Smooth muscle cell (in vitro differentiated cells): ENCODE measurements around the gene FRMD5. TPM values are rescaled to one million over a fixed set of nuclear protein-coding genes. Genes with fewer than 3 reads are reported as not detected.
A peak's percentile ranks its signal among the peaks of the same experiment; 100 is the strongest.

Experiments
- DNase-seq: peaks from one replicate; lab custom pipeline; 2025; ENCODE audit not compliant: unreplicated experiment; lab: John Stamatoyannopoulos, UW
- H2AFZ ChIP-seq: fragments of 200-600 bp; sonication (generic); 2 replicates; pipeline ENCODE4 v1.6.0; 2016; ENCODE audit warnings: antibody characterized with exemption, low read depth, mild to moderate bottlenecking
- H3F3A ChIP-seq: fragments of 200-600 bp; sonication (generic); 2 replicates; pipeline ENCODE4 v1.6.0; 2017; ENCODE audit warnings: antibody characterized with exemption, low read depth
- H3K27ac ChIP-seq: fragments of 200-600 bp; sonication (generic); 2 replicates; pipeline ENCODE4 v1.5.1; 2016; ENCODE audit warnings: low read depth, mild to moderate bottlenecking
- H3K27me3 ChIP-seq: fragments of 200-600 bp; sonication (generic); 2 replicates; pipeline ENCODE4 v1.6.1; 2016; ENCODE audit warnings: low read depth, mild to moderate bottlenecking
- H3K36me3 ChIP-seq: fragments of 200-600 bp; sonication (generic); 2 replicates; pipeline ENCODE4 v1.5.1; 2016; ENCODE audit warnings: low read depth
- H3K4me1 ChIP-seq: fragments of 200-600 bp; sonication (generic); 2 replicates; pipeline ENCODE4 v1.5.1; 2016; ENCODE audit warnings: low read depth
- H3K4me2 ChIP-seq: fragments of 200-600 bp; sonication (generic); 2 replicates; pipeline ENCODE4 v1.6.0; 2016; ENCODE audit warnings: mild to moderate bottlenecking
- H3K4me3 ChIP-seq: fragments of 200-600 bp; sonication (generic); 2 replicates; pipeline ENCODE4 v1.5.1; 2016; ENCODE audit warnings: mild to moderate bottlenecking
- H3K79me2 ChIP-seq: fragments of 200-600 bp; sonication (generic); 2 replicates; pipeline ENCODE4 v1.6.0; 2016; ENCODE audit warnings: low read depth, mild to moderate bottlenecking
- H3K9ac ChIP-seq: fragments of 200-600 bp; sonication (generic); 2 replicates; pipeline ENCODE4 v1.6.0; 2016; ENCODE audit warnings: low read depth
- H3K9me3 ChIP-seq: fragments of 200-600 bp; sonication (generic); replicated peaks from 2 replicates; pipeline ENCODE4 v1.5.1; 2016; ENCODE audit warnings: low read depth
- H4K20me1 ChIP-seq: fragments of 200-600 bp; sonication (generic); 2 replicates; pipeline ENCODE4 v1.6.0; 2016; ENCODE audit warnings: low read depth
- WGBS: methylation state at CpG from one replicate; pipeline ENCODE4 v1.1.7; 2016; ENCODE audit warnings: low lambda C conversion rate; 5-methylcytosine and 5-hydroxymethylcytosine counted together
- polyA plus RNA-seq: library from polyadenylated mRNA; unstranded; fragments of >200 nt; fragmentation: Nextera tagmentation; extraction: Ambion mirVana; gene quantifications from 2 replicates; pipeline ENCODE4 v1.2.1, GENCODE V29; 2016
- total RNA-seq: library from RNA; depleted of rRNA; stranded (reverse); fragments of >200 nt; gene quantifications from 2 replicates; pipeline ENCODE4 v1.2.3, GENCODE V29; 2014
- TF ChIP-seq, protein P1 (sequence below): fragments of 200-600 bp; sonication (generic); IDR thresholded peaks from 2 replicates; pipeline ENCODE4 v1.5.1; 2017; ENCODE audit warnings: borderline replicate concordance, mild to moderate bottlenecking, antibody characterized with exemption; ENCODE audit not compliant: insufficient read depth, poor library complexity, severe bottlenecking

The FRMD5 gene
- total and polyA plus RNA-seq, 2 experiments from 2014 or later, result 0.46 to 7.2 TPM

DNA sequence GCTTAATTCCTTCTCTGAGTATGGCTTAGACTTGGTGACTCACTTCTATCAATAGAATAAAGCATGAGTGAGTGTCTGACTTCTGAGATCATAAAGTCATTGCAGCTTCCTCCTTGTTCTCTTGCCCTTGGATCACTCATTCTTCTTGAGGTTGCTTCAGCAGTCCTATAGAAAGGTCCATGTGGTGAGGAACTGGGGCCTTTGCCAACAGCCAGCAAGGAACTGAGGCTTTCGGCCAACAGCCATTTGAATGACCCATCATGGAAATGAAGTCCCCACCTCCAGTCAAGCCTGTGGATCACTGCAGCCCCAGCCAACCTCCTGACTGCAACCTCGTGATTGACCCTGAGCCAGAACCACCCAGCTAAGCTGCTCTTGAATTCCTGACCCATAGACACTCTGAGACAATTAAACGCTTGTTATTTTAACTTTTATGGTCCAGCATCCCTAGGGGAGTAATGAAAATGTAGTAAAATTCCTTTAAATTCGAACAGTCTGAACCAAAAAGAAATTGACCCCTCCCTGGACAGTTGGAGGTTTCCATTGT lies 283.8 kb downstream of the FRMD5 start:
- WGBS, result 88% methylated on average over 4 of the region's 4 CpGs
- Histone ChIP-seq H3K9ac (no peak overlapping the region), H3K4me2 (no peak overlapping the region)

DNA sequence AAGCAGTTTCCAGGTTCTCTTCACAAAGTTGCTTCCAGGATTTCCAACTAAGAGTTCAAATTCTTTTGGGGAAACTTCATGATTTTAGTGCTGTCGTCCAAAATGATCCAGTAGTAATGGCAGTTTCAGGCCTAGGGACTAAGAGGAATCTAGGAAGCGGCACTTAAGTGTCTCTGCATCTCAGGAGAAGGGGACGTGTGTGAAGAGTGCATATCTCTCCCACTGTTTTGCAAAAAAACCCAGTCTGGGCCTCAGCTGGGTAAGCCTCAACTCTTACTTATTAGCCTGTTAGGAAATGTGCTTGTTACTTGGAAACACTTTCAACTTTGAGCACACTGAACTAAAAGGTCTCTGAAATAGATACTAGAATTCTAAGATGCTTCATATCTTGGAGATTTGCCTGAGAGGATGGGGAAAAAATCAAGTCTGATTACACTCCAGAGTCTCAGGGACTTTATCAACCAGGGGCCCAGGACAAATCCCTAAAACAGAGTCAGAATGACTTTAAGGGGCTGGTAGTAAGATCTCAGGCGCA lies 286.5 kb downstream of the FRMD5 start:
- Histone ChIP-seq H4K20me1 (no peaks in the 10 kb centered on the region), H3K9ac (no peak overlapping the region), H3K4me1 (no peaks in the 10 kb centered on the region), H3K27me3 (no peaks in the 10 kb centered on the region), H3K36me3 (no peaks in the 10 kb centered on the region), H3F3A (no peaks in the 10 kb centered on the region), H3K27ac (no peak overlapping the region), H3K79me2 (no peaks in the 10 kb centered on the region), H2AFZ (no peak overlapping the region), H3K9me3 (no peaks in the 10 kb centered on the region), H3K4me3 (no peak overlapping the region), H3K4me2 (no peak overlapping the region)
- WGBS, result 60% methylated on average over 4 of the region's 4 CpGs
- TF ChIP-seq, protein P1, sequence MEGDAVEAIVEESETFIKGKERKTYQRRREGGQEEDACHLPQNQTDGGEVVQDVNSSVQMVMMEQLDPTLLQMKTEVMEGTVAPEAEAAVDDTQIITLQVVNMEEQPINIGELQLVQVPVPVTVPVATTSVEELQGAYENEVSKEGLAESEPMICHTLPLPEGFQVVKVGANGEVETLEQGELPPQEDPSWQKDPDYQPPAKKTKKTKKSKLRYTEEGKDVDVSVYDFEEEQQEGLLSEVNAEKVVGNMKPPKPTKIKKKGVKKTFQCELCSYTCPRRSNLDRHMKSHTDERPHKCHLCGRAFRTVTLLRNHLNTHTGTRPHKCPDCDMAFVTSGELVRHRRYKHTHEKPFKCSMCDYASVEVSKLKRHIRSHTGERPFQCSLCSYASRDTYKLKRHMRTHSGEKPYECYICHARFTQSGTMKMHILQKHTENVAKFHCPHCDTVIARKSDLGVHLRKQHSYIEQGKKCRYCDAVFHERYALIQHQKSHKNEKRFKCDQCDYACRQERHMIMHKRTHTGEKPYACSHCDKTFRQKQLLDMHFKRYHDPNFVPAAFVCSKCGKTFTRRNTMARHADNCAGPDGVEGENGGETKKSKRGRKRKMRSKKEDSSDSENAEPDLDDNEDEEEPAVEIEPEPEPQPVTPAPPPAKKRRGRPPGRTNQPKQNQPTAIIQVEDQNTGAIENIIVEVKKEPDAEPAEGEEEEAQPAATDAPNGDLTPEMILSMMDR, result no peak
- DNase-seq, result no peak

More for the DNA sequence above, 283.8 kb downstream of the FRMD5 start:
- H3K4me3 ChIP-seq, result no peak overlapping the region
- H3K27me3 ChIP-seq, result no peaks in the 10 kb centered on the region
- H3K79me2 ChIP-seq, result no peaks in the 10 kb centered on the region
- DNase-seq, result no peak
- no peaks in the 10 kb centered on the region for H4K20me1 ChIP-seq
- no peaks in the 10 kb centered on the region for H3K9me3 ChIP-seq
- H2AFZ ChIP-seq, result no peak overlapping the region
- H3K4me1 ChIP-seq, result no peaks in the 10 kb centered on the region
- TF ChIP-seq, protein P1, result no peak
- peaks cover 4% of the 10 kb centered on the region for H3F3A ChIP-seq
- H3K27ac ChIP-seq, result no peak overlapping the region
- no peaks in the 10 kb centered on the region for H3K36me3 ChIP-seq

DNA sequence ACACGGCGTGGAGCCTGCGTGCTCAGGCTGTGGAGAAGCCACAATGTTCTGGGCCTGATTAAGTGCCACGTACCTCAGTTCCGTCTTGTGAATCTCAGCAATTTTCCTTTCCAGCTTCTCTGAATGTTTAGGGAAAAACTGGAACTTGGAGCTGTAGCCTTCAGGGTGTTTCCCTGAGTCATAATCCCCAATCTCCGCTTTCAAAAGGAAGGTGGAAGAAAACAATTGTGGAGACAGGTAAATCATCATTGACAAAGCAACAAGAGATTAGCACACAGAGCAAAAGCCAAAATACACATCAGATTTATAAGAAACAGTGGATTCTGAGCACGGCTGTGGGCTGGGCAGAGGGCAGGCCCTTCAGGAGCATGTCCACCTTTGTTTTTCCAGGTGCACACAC lies 289.3 kb downstream of the FRMD5 start:
- H3K9ac ChIP-seq, result no peak overlapping the region
- H3K9me3 ChIP-seq, result no peaks in the 10 kb centered on the region
- no peak for DNase-seq
- TF ChIP-seq, protein P1, result no peak
- no peak overlapping the region for H3K4me3 ChIP-seq
- H3K27me3 ChIP-seq, result no peaks in the 10 kb centered on the region
- peaks cover 3% of the 10 kb centered on the region for H3F3A ChIP-seq
- no peaks in the 10 kb centered on the region for H3K4me1 ChIP-seq
- H3K79me2 ChIP-seq, result no peaks in the 10 kb centered on the region
- no peak overlapping the region for H2AFZ ChIP-seq
- WGBS, result 91% methylated on average over 7 of the region's 7 CpGs
- no peaks in the 10 kb centered on the region for H3K36me3 ChIP-seq
- no peak overlapping the region for H3K27ac ChIP-seq
- H3K4me2 ChIP-seq, result no peak overlapping the region
- no peaks in the 10 kb centered on the region for H4K20me1 ChIP-seq

DNA sequence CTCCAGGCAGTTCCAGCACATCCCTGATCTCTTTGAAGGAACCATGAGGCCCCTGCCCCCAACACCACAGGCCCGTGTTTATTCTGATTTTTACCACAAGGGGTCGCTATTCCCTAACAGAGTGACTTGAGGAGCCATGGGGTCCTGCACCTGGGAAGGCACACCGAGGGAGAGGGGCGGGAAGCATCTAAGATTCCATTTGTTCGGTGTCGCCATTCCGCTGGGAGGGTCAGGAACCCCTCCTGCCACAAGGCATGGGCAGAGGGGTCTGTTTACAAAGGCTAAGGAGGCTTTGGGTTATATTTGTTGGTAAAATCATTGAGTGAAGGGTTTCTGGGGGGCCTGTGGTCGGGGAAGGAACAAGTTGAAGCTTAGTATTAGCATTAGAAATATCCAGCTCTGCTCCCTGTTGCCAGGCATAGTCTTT lies 291.2 kb downstream of the FRMD5 start:
- H3K9me3 ChIP-seq, result no peaks in the 10 kb centered on the region
- H3K27me3 ChIP-seq, result no peaks in the 10 kb centered on the region
- H3K27ac ChIP-seq, result no peak overlapping the region
- TF ChIP-seq, protein P1, result peak; percentile 94
- no peak overlapping the region for H3K4me2 ChIP-seq
- H3F3A ChIP-seq, result peaks cover 3% of the 10 kb centered on the region
- no peak overlapping the region for H3K4me3 ChIP-seq
- H2AFZ ChIP-seq, result no peak overlapping the region
- no peaks in the 10 kb centered on the region for H3K79me2 ChIP-seq
- no peaks in the 10 kb centered on the region for H3K4me1 ChIP-seq
- no peak overlapping the region for H3K9ac ChIP-seq
- no peaks in the 10 kb centered on the region for H4K20me1 ChIP-seq
- peak; percentile 25 for DNase-seq
- no peaks in the 10 kb centered on the region for H3K36me3 ChIP-seq
- 19% methylated on average over 8 of the region's 8 CpGs for WGBS
